ENCODE measurements around the gene NTHL1. TPM values are rescaled to one million over a fixed set of nuclear protein-coding genes. Genes with fewer than 3 reads are reported as not detected.
A peak's percentile ranks its signal among the peaks of the same experiment; 100 is the strongest.

Gene NTHL1
- total and polyA plus RNA-seq, 2 of the 13 experiments (the other 11 are each of a cell fraction or from before 2014, with no cell fraction given) = 47.5 to 64.9 TPM

GRCh38 chr16:2079311-2079800 is 31.7 kb upstream of the NTHL1 start:
- Histone ChIP-seq H3K36me3 (replicated peaks in 1 of 2; ENCODE audit: control insufficient read depth in 1 of 2, insufficient read depth in 2 of 2, low read length in 2 of 2) (peaks cover 13 to 14% of the 10 kb centered on the region in 2 experiments; a peak in 2 of 5 replicates), H3K9me3 (ENCODE audit: low read length) (no peaks in the 10 kb centered on the region), H3K27ac (ENCODE audit: extremely low read length, insufficient read depth, low read length) (no peak overlapping the region), H3K4me1 (ENCODE audit: insufficient read depth, low read length) (no peaks in the 10 kb centered on the region), H3K4me2 (ENCODE audit: low read depth, low read length) (no peak overlapping the region), H3K79me2 (ENCODE audit: insufficient read depth, low read length) (no peaks in the 10 kb centered on the region), H3K4me3 (replicated peaks in 1 of 3; ENCODE audit: insufficient read depth in 1 of 3, low read depth in 2 of 3, low read length in 3 of 3) (no peak overlapping the region), H3K9ac (ENCODE audit: insufficient read depth, low read depth, low read length) (no peak overlapping the region), H2AFZ (ENCODE audit: low read length) (no peak overlapping the region), H4K20me1 (ENCODE audit: insufficient read depth, low read length) (no peaks in the 10 kb centered on the region), H3K27me3 (ENCODE audit: control insufficient read depth in 1 of 2, insufficient read depth in 2 of 2, low read length in 2 of 2) (no peaks in the 10 kb centered on the region)
- FAIRE-seq = no peak
- ATAC-seq = no peak
- intact Hi-C loops (cut with micrococcal nuclease; ENCODE audit: unreplicated experiment) = no loop called here
- in situ Hi-C loops (cut with HindIII; ENCODE audit: extremely low pct_ligation_motif_present, low pct_unique_long_range_greater_than_20kb) = no loop called here
- BruUV-seq (replicated peaks) = no TSS peak
- ChIA-PET POLR2A (interaction anchor here (1.0 kb wide), 1 partner anchor 76 kb away, joined by 3 read pairs; the partner anchor contains the start of gene TRAF7), CTCF (ENCODE audit: low intra/inter-chr PET ratio, low total read pairs) (no interaction called here)
- no peak for TF ChIP-seq MTA1 (CRISPR knock-in tag; IDR thresholded peaks at IDR 0.05; ENCODE audit: borderline replicate concordance)
- no peak for TF ChIP-seq USF2 (IDR thresholded peaks at IDR 0.05; ENCODE audit: low read depth, low read length)
- no peak for TF ChIP-seq USF2 (CRISPR knock-in tag; IDR thresholded peaks at IDR 0.05; ENCODE audit: borderline replicate concordance)
- TF ChIP-seq AGO2 (optimal IDR thresholded peaks at IDR 0.05; ENCODE audit: low read depth, low read length) = peak; percentile 1
- 97% methylated on average over 6 of the region's 30 CpGs for WGBS (ENCODE audit: low lambda C conversion rate)
- DNase-seq (ENCODE audit: low spot score) = no peak

- CTCF ChIA-PET (ENCODE audit: low intra/inter-chr PET ratio, low total read pairs) = no interaction called here
- 97% methylated on average over 15 of the region's 23 CpGs for WGBS (ENCODE audit: low lambda C conversion rate)
- ATAC-seq (no peak), DNase-seq (ENCODE audit: low spot score) (no peak), FAIRE-seq (no peak)
- POLR2A ChIA-PET = interaction anchor here (1.0 kb wide), 1 partner anchor 77 kb away, joined by 3 read pairs; the partner anchor contains the start of gene TRAF7
- peaks cover 13 to 21% of the 10 kb centered on the region in 2 experiments; a peak in 3 of 5 replicates for H3K36me3 ChIP-seq (replicated peaks in 1 of 2; ENCODE audit: control insufficient read depth in 1 of 2, insufficient read depth in 2 of 2, low read length in 2 of 2)
- H3K27ac ChIP-seq (ENCODE audit: extremely low read length, insufficient read depth, low read length) = no peak overlapping the region
- no peaks in the 10 kb centered on the region for H4K20me1 ChIP-seq (ENCODE audit: insufficient read depth, low read length)
- no peak overlapping the region for H3K9ac ChIP-seq (ENCODE audit: insufficient read depth, low read depth, low read length)
- no peak overlapping the region for H3K4me2 ChIP-seq (ENCODE audit: low read depth, low read length)
- in situ Hi-C loops (cut with HindIII; ENCODE audit: extremely low pct_ligation_motif_present, low pct_unique_long_range_greater_than_20kb) (no loop called here), intact Hi-C loops (cut with micrococcal nuclease; ENCODE audit: unreplicated experiment) (no loop called here)
- no TSS peak for BruUV-seq (replicated peaks)
- H3K79me2 ChIP-seq (ENCODE audit: insufficient read depth, low read length) = no peaks in the 10 kb centered on the region
- no peaks in the 10 kb centered on the region for H3K4me1 ChIP-seq (ENCODE audit: insufficient read depth, low read length)
- no peak overlapping the region for H3K4me3 ChIP-seq (replicated peaks in 1 of 3; ENCODE audit: insufficient read depth in 1 of 3, low read depth in 2 of 3, low read length in 3 of 3)
- no peaks in the 10 kb centered on the region for H3K27me3 ChIP-seq (ENCODE audit: control insufficient read depth in 1 of 2, insufficient read depth in 2 of 2, low read length in 2 of 2)
- H3K9me3 ChIP-seq (ENCODE audit: low read length) = no peaks in the 10 kb centered on the region
- H2AFZ ChIP-seq (ENCODE audit: low read length) = no peak overlapping the region
- TF ChIP-seq ZFP41 (CRISPR knock-in tag; IDR thresholded peaks at IDR 0.05; ENCODE audit: borderline replicate concordance) (no peak), ZNF292 (CRISPR knock-in tag; IDR thresholded peaks at IDR 0.05; ENCODE audit: borderline replicate concordance, low read depth) (no peak), PRPF4 (IDR thresholded peaks at IDR 0.05; ENCODE audit: low read depth, low read length, poor library complexity, severe bottlenecking) (no peak), SMARCE1 (IDR thresholded peaks at IDR 0.05; ENCODE audit: borderline replicate concordance) (no peak)
Measured at GRCh38 chr16:2078691-2079090, 31.1 kb upstream of the NTHL1 start.
